CD4-positive, alpha-beta T cell treated with Interferon alpha-2 for 1 hour (primary cell): ENCODE results near the gene STX16.
"Not testable (repeated sequence)": the region's sequence is repeated elsewhere in the genome, so short reads cannot be mapped to it uniquely, and the experiment has no call there.

ENCODE experiments used
- DNase-seq, 2 donors: peaks; one replicate each; pipeline ENCODE4 v3.0.0-alpha.2; 2020 to 2022

Gene STX16

GRCh38 chr20:58637466-58638213, 13.4 kb upstream of the STX16 start:
- DNase-seq = no peak

GRCh38 chr20:58638467-58639181, 12.5 kb upstream of the STX16 start:
- DNase-seq = no peak

GRCh38 chr20:58639182-58640146, 11.6 kb upstream of the STX16 start:
- no peak for DNase-seq

- no peak for DNase-seq
Measured at GRCh38 chr20:58640446-58640845, 10.6 kb upstream of the STX16 start.

- no peak for DNase-seq
Measured at GRCh38 chr20:58642441-58642840, 8.6 kb upstream of the STX16 start.

- DNase-seq = not testable (repeated sequence)
Measured at GRCh38 chr20:58642896-58643295, 8.2 kb upstream of the STX16 start.

GRCh38 chr20:58645412-58645968, 5.6 kb upstream of the STX16 start:
- DNase-seq = no peak

GRCh38 chr20:58646257-58646656, 4.8 kb upstream of the STX16 start:
- no peak for DNase-seq

- DNase-seq = no peak
Measured at GRCh38 chr20:58646703-58647102, 4.4 kb upstream of the STX16 start.

GRCh38 chr20:58647162-58647795, 3.8 kb upstream of the STX16 start:
- peak in 1 of 2 donors; percentile 37 for DNase-seq

GRCh38 chr20:58647796-58648501, 3.1 kb upstream of the STX16 start:
- DNase-seq = no peak

GRCh38 chr20:58648502-58648825, 2.6 kb upstream of the STX16 start:
- DNase-seq = not testable (repeated sequence)

GRCh38 chr20:58649288-58650180, 1.5 kb upstream of the STX16 start:
- DNase-seq = peak in 1 of 2 donors; percentile 41

GRCh38 chr20:58650181-58650775, 805 bp upstream of the STX16 start:
- DNase-seq = peak in 1 of 2 donors; percentile 47

- no peak for DNase-seq
Measured at GRCh38 chr20:58651559-58651945, 469 bp downstream of the STX16 start.

- peak; percentile 84 to 90 for DNase-seq
Measured at GRCh38 chr20:58651946-58652605, 993 bp downstream of the STX16 start.

GRCh38 chr20:58652606-58653294, 1.7 kb downstream of the STX16 start:
- peak in 1 of 2 donors; percentile 82 for DNase-seq

- DNase-seq = no peak
Measured at GRCh38 chr20:58654337-58654736, 3.3 kb downstream of the STX16 start.
